ENCODE data around the gene OR10G8.

The OR10G8 gene

GRCh38 chr11:124078591-124078990 is 52.0 kb downstream of the OR10G8 start:
- no peak overlapping the region for H3K27ac ChIP-seq
- no peak for TF ChIP-seq CTCF (conservative IDR thresholded peaks at IDR 0.05)

- H3K27ac ChIP-seq, result no peak overlapping the region
- TF ChIP-seq CTCF (conservative IDR thresholded peaks at IDR 0.05), result no peak
These were observed 53.2 kb downstream of the OR10G8 start for GRCh38 chr11:124079631-124080326.

Data from VCaP (cell line).